ENCODE results near the gene APBB1IP. TPM values are rescaled to one million over a fixed set of nuclear protein-coding genes. Genes with fewer than 3 reads are reported as not detected.

APBB1IP gene
- total RNA-seq, 3 donors from 2014 or later (not counting 1 experiment from before 2014, with no cell fraction given), result 92.5 to 119 (median 100) TPM

DNA sequence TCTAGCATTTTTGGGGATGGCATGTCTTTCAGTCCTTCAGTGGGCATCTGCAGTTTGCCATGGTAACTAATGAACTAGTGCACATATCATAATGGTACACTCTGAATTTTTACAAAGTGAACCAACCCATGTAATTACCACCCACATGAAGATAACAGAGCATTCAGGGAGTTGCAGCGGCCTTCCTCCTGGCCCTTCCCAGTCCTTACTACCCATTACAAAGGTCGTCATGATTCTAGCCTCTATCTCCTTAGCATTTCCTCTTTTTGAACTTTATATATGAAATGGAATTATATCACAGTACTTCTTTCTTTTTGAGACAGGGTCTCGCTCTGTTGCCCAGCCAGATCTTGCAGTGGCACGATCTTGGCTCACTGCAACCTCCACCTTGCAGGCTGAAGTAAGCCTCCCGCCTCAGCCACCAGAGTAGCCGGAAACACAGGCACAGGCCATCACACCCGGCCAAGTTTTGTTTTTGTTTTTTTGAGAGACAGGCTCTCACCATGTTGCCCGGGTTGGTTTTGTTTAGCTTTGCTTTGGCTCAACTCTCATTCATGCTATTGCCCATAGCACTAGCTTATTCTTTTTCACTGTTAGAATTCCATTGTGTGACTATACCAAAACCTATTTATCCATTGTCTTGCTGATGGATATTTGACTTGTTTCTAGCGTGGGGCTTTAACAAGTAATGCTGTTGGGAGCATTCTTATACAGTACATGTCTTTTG, 79.2 kb downstream of the APBB1IP start:
- no peaks in the 10 kb centered on the region for H3K9me3 ChIP-seq (ENCODE audit: control insufficient read depth, insufficient read depth, low read length)
- no peaks in the 10 kb centered on the region for H3K27me3 ChIP-seq (ENCODE audit: control insufficient read depth, insufficient read depth, low read length)
- intact Hi-C loops (cut with micrococcal nuclease), result no loop called here
- peaks cover 13% of the 10 kb centered on the region for H3K4me1 ChIP-seq (ENCODE audit: control insufficient read depth, insufficient read depth, low read length)
- Mint-ChIP-seq H3K27me3 (ENCODE audit: low read depth in 2 of 2) (no peaks in the 10 kb centered on the region), H3K9me3 (no peaks in the 10 kb centered on the region), H3K4me3 (no peak overlapping the region), H3K4me1 (peaks cover 32 to 37% of the 10 kb centered on the region in 2 donors), H3K36me3 (peaks cover 30% of the 10 kb centered on the region), H3K27ac (peak overlapping the region; percentile 16 to 33)
- WGBS (ENCODE audit: insufficient coverage), result 93% methylated on average over 9 of the region's 9 CpGs
- ATAC-seq, result no peak
- TF ChIP-seq CTCF (IDR thresholded peaks at IDR 0.05), result no peak
- H3K36me3 ChIP-seq (ENCODE audit: control insufficient read depth, insufficient read depth, low read length), result peaks cover 66% of the 10 kb centered on the region
- H3K4me3 ChIP-seq (ENCODE audit: low read length), result no peak overlapping the region
- no peak for DNase-seq
- no peak overlapping the region for H3K27ac ChIP-seq (ENCODE audit: low read length)

DNA sequence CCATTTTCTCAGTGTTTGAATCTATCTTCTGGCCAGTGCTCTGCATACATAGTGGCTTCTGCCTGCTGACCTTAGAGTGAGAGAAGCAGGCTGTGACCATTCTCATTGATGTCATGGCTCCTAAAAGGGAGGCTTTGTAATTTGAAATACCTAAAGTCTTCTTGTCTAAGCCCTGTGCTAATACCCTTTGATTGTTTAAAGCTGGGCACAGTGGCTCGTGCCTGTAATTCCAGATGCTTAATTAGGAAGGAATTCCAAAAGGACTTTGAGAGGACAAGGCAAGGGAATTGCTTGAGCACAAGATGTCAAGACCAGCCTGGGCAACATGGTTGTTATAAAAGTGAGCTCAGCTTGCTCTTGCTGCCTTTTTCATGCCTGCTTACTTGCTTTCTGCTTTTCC, 81.7 kb downstream of the APBB1IP start:
- Mint-ChIP-seq H3K27me3 (ENCODE audit: low read depth in 2 of 2) (no peaks in the 10 kb centered on the region), H3K4me3 (peak overlapping the region; percentile 68), H3K27ac (peak overlapping the region; percentile 68 to 82), H3K9me3 (no peaks in the 10 kb centered on the region), H3K36me3 (peaks cover 8% of the 10 kb centered on the region), H3K4me1 (peaks cover 41 to 47% of the 10 kb centered on the region in 2 donors)
- whole genome bisulfite sequencing (ENCODE audit: insufficient coverage), result 100% methylated on average over 1 of the region's 1 CpG
- H3K9me3 ChIP-seq (ENCODE audit: control insufficient read depth, insufficient read depth, low read length), result no peaks in the 10 kb centered on the region
- no peak overlapping the region for H3K27ac ChIP-seq (ENCODE audit: low read length)
- ATAC-seq (no peak), DNase-seq (no peak)
- peaks cover 14% of the 10 kb centered on the region for H3K4me1 ChIP-seq (ENCODE audit: control insufficient read depth, insufficient read depth, low read length)
- no peak for TF ChIP-seq CTCF (IDR thresholded peaks at IDR 0.05)
- intact Hi-C loops (cut with micrococcal nuclease), result no loop called here
- H3K36me3 ChIP-seq (ENCODE audit: control insufficient read depth, insufficient read depth, low read length), result peaks cover 59% of the 10 kb centered on the region
- H3K27me3 ChIP-seq (ENCODE audit: control insufficient read depth, insufficient read depth, low read length), result no peaks in the 10 kb centered on the region
- no peak overlapping the region for H3K4me3 ChIP-seq (ENCODE audit: low read length)

GRCh38 chr10:26520575-26520974, 82.4 kb downstream of the APBB1IP start:
- intact Hi-C loops (cut with micrococcal nuclease), result no loop called here
- H3K9me3 Mint-ChIP-seq, result no peaks in the 10 kb centered on the region
- no peak overlapping the region for H3K27ac ChIP-seq (ENCODE audit: low read length)

More at GRCh38 chr10:26520575-26520974, 82.4 kb downstream of the APBB1IP start:
- H3K27me3 ChIP-seq (ENCODE audit: control insufficient read depth, insufficient read depth, low read length), result no peaks in the 10 kb centered on the region
- WGBS (ENCODE audit: insufficient coverage), result no CpG with 5 or more reads among the region's 1 CpG
- no peaks in the 10 kb centered on the region for H3K9me3 ChIP-seq (ENCODE audit: control insufficient read depth, insufficient read depth, low read length)
- no peak for TF ChIP-seq CTCF (IDR thresholded peaks at IDR 0.05)
- peak overlapping the region; percentile 68 for H3K4me3 Mint-ChIP-seq
- DNase-seq, result peak in 1 of 2 donors; percentile 16
- H3K36me3 ChIP-seq (ENCODE audit: control insufficient read depth, insufficient read depth, low read length), result peaks cover 59% of the 10 kb centered on the region
- no peaks in the 10 kb centered on the region for H3K27me3 Mint-ChIP-seq (ENCODE audit: low read depth in 2 of 2)
- ATAC-seq, result peak; percentile 46 to 84 (median 65)
- H3K4me3 ChIP-seq (ENCODE audit: low read length), result no peak overlapping the region
- H3K27ac Mint-ChIP-seq, result peak overlapping the region; percentile 68 to 82
- H3K4me1 Mint-ChIP-seq, result peaks cover 47 to 48% of the 10 kb centered on the region in 2 donors
- H3K36me3 Mint-ChIP-seq, result peaks cover 3% of the 10 kb centered on the region
- H3K4me1 ChIP-seq (ENCODE audit: control insufficient read depth, insufficient read depth, low read length), result peaks cover 21% of the 10 kb centered on the region

Measured in natural killer cell (primary cell).